Right cardiac atrium (tissue), 5 donors: ENCODE data around the gene MPPE1. TPM values are rescaled to one million over a fixed set of nuclear protein-coding genes. Genes with fewer than 3 reads are reported as not detected.

ENCODE experiments used
- ATAC-seq, 2 donors: fragments of 200-7000 bp; cut with Tn5 transposase; one replicate each; pipeline versions ENCODE4 v1.8.0 to v1.9.1; 2020; ENCODE audit warnings: moderate library complexity in 2 of 2, mild to moderate bottlenecking in 1 of 2
- DNase-seq, 3 donors: peaks; one replicate each; pipeline ENCODE4 v3.0.0-alpha.2; 2020
- H3K27ac ChIP-seq: one replicate; pipeline ENCODE4 v1.5.1; 2013; ENCODE audit warnings: mild to moderate bottlenecking, low read length, control low read depth, moderate library complexity
- H3K27me3 ChIP-seq: one replicate; pipeline ENCODE4 v1.6.1; 2013; ENCODE audit not compliant: control insufficient read depth, insufficient read depth
- H3K4me1 ChIP-seq: one replicate; pipeline ENCODE4 v1.6.1; 2013; ENCODE audit warnings: low read length; ENCODE audit not compliant: control insufficient read depth, insufficient read depth
- H3K4me3 ChIP-seq: one replicate; pipeline ENCODE4 v1.5.1; 2013; ENCODE audit warnings: low read length, control low read depth
- H3K9me3 ChIP-seq: one replicate; pipeline ENCODE4 v1.6.1; 2013; ENCODE audit warnings: low read length; ENCODE audit not compliant: control insufficient read depth
- WGBS: extraction: QIAGEN DNeasy Blood & Tissue Kit; methylation state at CpG from one replicate; pipeline ENCODE4 v1.1.7; 2013; 5-methylcytosine and 5-hydroxymethylcytosine counted together
- intact Hi-C, 4 donors: fragments of 100-400 bp; cut with DNase I; formaldehyde crosslinking; loops; one replicate each; pipeline versions ENCODE4 v1.11.0 to v1.14.0; 2022 to 2023
- polyA plus RNA-seq: library from polyadenylated mRNA; stranded (reverse); fragments of 200-250 nt; gene quantifications from one replicate; pipeline ENCODE4 v1.2.3, GENCODE V29; 2013
- total RNA-seq, 4 donors: library from RNA; stranded (reverse); fragmentation: NEBNext Ultra II Directional; extraction: Animal tissue kit (Norgen Biotek cat#: 25700); gene quantifications; one replicate each; pipeline ENCODE4 v1.2.1, GENCODE V29; 2021
- donor health status: healthy with polysubstance abuse.
- donor health status: DM: no; HTN: yes; CAD: no.
- donor health status: DM: no; HTN: no; CAD: no.
- donor health status: DM: no; HTN: yes; CAD: no; lungs with severe emphysema.
- donor health status: DM: yes; HTN: yes; CAD: no.

The MPPE1 gene
- total and polyA plus RNA-seq, 5 donors, result 20.7 to 40.6 (median 31.5) TPM

DNA sequence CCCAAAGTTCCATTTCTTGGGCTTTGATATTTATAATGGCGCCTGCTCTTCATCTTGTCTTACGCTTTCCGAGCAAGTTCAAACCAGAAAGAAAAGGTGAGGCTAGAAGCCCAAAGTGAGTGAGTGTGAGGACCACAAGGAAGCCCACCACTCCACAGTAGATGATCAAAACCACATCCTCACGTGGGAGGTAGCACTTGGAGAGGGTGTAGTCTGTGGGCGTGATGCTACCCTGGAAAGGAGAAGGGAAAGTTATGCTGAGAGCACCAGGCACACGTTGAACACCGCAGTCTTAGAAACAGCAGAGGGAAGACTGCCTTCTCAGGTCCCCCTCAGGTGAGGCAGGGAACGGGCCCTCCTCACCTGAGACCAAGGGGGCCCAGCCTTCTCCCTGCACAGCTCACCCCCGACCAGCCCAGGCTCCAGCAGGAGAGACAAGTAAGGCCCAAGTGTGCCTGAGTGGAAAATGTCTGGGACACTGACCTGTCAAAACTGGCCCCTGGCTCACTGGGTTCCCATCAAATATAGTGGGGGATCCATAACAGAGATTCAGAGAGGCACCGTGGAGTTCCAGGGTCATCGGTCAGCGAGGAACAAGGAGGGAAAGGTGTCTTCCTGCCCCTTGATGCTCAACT is 23.6 kb downstream of the MPPE1 start:
- no peak for ATAC-seq
- WGBS, result 89% methylated on average over 12 of the region's 12 CpGs
- intact Hi-C loops, result no loop called here

DNA sequence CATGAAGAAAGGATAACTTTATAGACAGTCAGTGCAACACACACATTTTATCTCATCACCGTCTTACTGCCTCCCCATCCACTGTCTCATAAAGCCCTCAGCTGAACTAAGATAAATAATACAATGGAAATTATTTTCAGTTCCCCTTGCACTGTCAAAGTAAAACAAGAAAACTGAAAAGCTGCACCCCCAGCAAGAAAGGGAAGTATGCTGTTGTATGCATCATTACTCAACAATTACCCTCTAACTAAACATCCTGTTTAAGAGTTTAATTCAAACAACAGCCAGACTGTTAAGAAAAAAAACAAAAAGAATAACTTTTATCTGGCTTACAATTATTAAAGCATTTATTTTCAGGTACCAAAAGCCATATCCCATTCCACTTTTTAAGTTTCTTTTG is 25.0 kb downstream of the MPPE1 start:
- WGBS, result 54% methylated on average over 1 of the region's 1 CpG
- intact Hi-C loops, result no loop called here
- DNase-seq (no peak), ATAC-seq (no peak)
- Histone ChIP-seq H3K4me3 (no peak overlapping the region), H3K27ac (no peak overlapping the region), H3K27me3 (no peaks in the 10 kb centered on the region), H3K9me3 (no peaks in the 10 kb centered on the region), H3K4me1 (no peaks in the 10 kb centered on the region)

More for the DNA sequence above, 23.6 kb downstream of the MPPE1 start:
- no peak for DNase-seq
- H3K9me3 ChIP-seq, result no peaks in the 10 kb centered on the region
- no peaks in the 10 kb centered on the region for H3K27me3 ChIP-seq
- H3K27ac ChIP-seq, result no peak overlapping the region
- no peaks in the 10 kb centered on the region for H3K4me1 ChIP-seq
- no peak overlapping the region for H3K4me3 ChIP-seq

DNA sequence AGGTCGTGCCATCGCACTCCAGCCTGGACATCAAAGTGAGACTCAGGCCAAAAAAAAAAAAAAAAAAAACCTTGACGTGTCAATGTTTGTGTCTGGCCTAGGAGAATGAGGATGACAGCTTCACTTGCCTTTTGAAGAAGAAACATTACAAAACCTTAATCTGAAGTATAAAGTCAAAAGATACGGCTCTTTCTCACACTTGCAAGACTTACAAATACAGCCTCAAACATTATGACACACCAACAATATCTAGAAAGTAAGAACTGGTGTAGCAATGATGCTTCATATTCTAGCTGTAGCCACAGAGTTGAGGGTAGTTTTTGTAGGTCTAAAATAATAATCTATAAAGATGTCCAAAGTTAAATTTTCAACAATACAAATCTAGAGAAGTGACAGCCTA is 25.5 kb downstream of the MPPE1 start:
- H3K4me3 ChIP-seq, result no peak overlapping the region
- no peaks in the 10 kb centered on the region for H3K9me3 ChIP-seq
- WGBS, result 54% methylated on average over 4 of the region's 4 CpGs
- DNase-seq (no peak), ATAC-seq (no peak)
- H3K4me1 ChIP-seq, result no peaks in the 10 kb centered on the region
- H3K27ac ChIP-seq, result no peak overlapping the region
- intact Hi-C loops, result no loop called here
- no peaks in the 10 kb centered on the region for H3K27me3 ChIP-seq

DNA sequence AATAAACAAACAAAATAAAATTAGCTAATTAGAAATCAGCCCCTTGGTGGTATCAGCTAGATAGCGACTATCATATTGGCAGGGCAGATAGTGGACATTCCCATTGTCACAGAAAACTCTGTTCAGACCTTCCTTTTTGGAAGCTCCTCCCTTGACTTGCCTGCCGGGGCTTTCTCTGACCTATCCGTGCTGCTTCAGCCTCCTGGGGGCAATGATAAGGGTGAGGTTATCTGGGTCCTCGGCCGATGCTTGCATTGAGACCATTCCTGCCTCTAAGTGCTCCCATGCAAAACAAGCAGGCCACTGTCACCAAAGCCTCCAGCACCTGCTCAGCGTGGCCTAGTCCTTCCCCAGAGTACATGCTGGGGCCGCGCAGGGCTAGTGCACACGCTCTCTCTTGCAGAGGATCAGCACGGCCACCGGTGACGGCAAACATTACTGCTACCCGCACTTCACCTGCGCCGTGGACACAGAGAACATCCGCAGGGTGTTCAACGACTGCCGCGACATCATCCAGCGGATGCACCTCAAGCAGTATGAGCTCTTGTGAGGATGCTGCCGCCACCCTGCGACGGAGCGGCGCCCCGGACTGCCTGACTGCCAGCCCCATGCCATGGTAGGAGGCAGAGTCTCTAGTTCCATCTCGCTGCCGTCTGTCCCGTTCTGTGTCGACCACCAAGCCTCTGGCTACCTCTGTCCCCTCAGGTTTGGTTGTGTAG is 27.4 kb downstream of the MPPE1 start:
- H3K4me1 ChIP-seq, result no peaks in the 10 kb centered on the region
- intact Hi-C loops, result no loop called here
- ATAC-seq (peak in 1 of 2 donors; percentile 24), DNase-seq (no peak)
- WGBS, result 83% methylated on average over 30 of the region's 30 CpGs
- no peak overlapping the region for H3K27ac ChIP-seq
- H3K9me3 ChIP-seq, result no peaks in the 10 kb centered on the region
- no peak overlapping the region for H3K4me3 ChIP-seq
- H3K27me3 ChIP-seq, result no peaks in the 10 kb centered on the region

DNA sequence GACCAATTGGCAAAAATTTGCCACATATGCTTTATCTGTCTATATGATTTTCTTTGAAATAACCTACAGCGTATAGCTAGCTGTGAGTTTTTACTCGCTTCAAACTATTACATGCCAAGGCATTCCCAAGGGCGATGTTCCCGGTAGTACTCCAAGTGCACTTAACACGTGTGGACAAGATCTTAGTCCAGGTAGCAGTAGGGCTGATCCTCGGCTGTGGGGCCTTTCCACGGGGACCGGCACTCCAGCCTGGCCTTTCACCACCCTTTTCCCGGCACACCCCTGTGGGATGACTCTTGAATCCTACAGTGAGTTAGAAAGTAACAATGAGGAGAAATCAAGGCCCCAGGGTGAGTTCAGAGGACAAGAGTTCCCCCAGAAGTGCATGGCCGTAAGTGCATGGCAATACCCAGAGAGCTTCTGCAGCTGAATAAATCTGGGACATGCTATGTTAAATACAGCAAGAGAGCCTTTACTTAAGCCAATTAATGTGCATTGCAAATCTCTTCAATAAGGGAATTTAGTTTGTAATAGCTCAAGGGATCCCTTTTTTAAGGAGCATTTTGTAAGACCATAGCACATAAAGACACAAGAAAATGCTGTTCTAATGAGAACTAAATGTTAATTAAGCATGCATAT is 30.5 kb downstream of the MPPE1 start:
- Histone ChIP-seq H3K9me3 (no peaks in the 10 kb centered on the region), H3K4me3 (no peak overlapping the region), H3K27ac (no peak overlapping the region), H3K27me3 (no peaks in the 10 kb centered on the region), H3K4me1 (no peaks in the 10 kb centered on the region)
- ATAC-seq (no peak), DNase-seq (no peak)
- intact Hi-C loops, result loop anchor here in 2 of 4 donors (10.0 kb wide), 2 partner anchors 143 to 223 kb away; no protein-coding TSS in a partner anchor
- 85% methylated on average over 10 of the region's 10 CpGs for WGBS

DNA sequence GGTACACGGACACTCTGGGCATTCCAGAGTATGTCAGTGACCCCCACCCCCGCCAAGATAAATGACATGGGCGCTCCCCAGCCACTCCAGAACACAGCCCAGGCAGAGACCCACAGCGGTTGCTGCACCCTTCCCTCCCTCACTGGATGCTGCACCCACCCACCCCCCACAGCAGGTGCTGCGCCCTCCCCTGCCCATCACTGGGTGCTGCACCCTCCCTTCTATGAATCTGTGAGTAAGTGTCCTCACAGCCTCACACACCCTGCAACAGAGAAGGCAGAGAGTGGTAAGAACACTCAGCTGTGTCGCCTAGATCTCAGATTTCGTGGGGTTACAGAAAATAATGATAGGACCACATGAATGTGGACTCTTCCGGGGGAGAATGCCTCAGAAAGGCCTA is 33.4 kb downstream of the MPPE1 start:
- DNase-seq, result no peak
- WGBS, result 86% methylated on average over 8 of the region's 8 CpGs
- H3K27ac ChIP-seq, result no peak overlapping the region
- ATAC-seq, result no peak
- intact Hi-C loops, result loop anchor here (5.0 to 10.0 kb wide), 3 partner anchors 140 to 220 kb away; no protein-coding TSS in a partner anchor
- H3K4me3 ChIP-seq, result no peak overlapping the region
- no peaks in the 10 kb centered on the region for H3K9me3 ChIP-seq
- H3K27me3 ChIP-seq, result no peaks in the 10 kb centered on the region
- H3K4me1 ChIP-seq, result no peaks in the 10 kb centered on the region

DNA sequence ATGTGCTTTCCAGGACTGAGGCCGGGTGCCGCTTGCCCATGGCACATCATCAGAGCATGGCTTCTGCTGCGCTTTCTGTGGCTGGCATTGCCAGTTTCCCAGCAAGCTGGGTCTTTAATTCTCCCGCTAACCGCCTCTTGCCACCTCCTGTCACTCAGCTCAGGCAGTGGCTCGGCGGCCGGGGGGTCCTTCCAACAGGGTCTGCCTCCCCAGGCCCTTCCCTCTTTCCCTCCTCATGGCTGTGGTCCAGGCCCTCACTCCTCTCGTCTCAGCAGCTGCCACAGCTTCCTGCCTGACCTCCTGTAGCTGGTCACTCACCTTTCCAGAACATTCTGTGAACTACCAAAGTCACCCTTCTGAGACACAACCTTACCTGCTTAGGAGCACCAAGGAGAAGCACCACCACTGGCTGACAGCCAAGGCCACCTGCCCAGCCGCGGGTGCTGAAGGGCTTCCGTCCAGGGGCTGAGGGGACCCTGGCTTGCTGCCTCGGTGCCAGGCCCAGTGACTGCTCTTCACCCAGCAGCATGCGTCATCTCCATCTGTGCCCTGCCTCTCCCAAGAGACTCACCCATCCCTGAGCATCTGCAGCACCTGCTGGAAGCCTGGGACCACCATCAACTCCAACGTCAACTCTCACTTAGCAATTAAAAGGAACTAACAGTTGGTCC is 34.3 kb downstream of the MPPE1 start:
- no peak overlapping the region for H3K4me3 ChIP-seq
- H3K27me3 ChIP-seq, result no peaks in the 10 kb centered on the region
- H3K9me3 ChIP-seq, result no peaks in the 10 kb centered on the region
- WGBS, result 82% methylated on average over 15 of the region's 15 CpGs
- no peak for DNase-seq
- no peaks in the 10 kb centered on the region for H3K4me1 ChIP-seq
- no peak for ATAC-seq
- intact Hi-C loops, result loop anchor here (5.0 to 10.0 kb wide), 3 partner anchors 139 to 219 kb away; no protein-coding TSS in a partner anchor
- H3K27ac ChIP-seq, result no peak overlapping the region

DNA sequence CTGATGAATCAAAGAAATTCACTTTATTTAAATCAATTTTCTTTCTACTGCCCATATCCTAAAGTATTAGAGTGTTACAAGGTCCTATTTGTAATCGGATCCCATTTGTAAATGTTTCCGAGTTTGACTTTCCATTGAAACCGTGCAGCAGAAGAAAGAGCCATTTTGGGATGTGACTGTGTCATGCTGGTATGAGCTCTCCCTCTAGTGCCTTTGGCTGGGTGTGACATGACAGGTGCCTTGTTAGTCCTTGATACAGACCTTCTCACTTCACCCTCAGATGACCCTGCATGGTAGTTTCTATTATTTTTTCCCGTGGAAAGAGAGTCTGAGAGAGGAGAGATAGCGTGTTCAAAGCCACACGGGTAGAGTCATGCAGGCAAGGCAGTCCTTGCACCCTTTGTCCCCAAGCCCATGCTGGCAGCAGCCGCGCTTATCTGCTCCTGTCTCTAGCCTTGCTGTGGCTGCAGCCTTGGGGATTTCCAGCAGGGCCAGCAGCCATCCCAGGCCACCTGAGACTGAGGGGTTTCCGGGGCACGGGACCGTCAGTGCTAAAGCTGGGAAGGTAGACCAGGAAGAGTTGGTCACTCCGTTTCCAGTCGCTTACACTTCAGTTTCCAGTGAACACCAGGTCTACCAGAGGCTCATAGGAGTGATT is 35.5 kb downstream of the MPPE1 start:
- H3K4me1 ChIP-seq, result no peaks in the 10 kb centered on the region
- no peaks in the 10 kb centered on the region for H3K27me3 ChIP-seq
- WGBS, result 50% methylated on average over 13 of the region's 13 CpGs
- intact Hi-C loops, result loop anchor here (5.0 to 10.0 kb wide), 3 partner anchors 138 to 218 kb away; no protein-coding TSS in a partner anchor
- H3K27ac ChIP-seq, result peak overlapping the region; percentile 9
- peak; percentile 87 to 90 for ATAC-seq
- H3K4me3 ChIP-seq, result no peak overlapping the region
- no peaks in the 10 kb centered on the region for H3K9me3 ChIP-seq
- no peak for DNase-seq

DNA sequence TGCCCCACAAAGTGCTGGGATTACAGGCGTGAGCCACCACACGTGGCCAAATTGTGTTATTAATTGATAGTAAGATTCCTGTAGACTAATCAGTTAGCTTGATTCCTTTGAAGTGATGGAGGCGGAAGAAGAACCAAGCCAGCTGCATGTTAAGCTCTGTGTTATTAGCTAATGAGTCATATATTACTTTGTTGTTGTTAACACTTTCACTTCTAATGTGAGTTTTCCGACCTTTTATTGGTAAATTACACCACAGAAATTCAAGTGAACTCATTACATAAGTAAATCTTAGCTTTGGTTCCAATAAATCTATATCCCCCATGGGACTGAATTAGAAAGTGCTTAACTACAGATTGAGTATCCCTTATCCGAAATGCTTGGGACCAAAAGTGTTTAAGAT is 36.6 kb downstream of the MPPE1 start:
- WGBS, result 63% methylated on average over 5 of the region's 5 CpGs
- Histone ChIP-seq H3K4me3 (no peak overlapping the region), H3K27me3 (no peaks in the 10 kb centered on the region), H3K27ac (no peak overlapping the region), H3K9me3 (no peaks in the 10 kb centered on the region), H3K4me1 (no peaks in the 10 kb centered on the region)
- intact Hi-C loops, result loop anchor here (5.0 to 10.0 kb wide), 3 partner anchors 137 to 217 kb away; no protein-coding TSS in a partner anchor
- ATAC-seq (no peak), DNase-seq (no peak)

DNA sequence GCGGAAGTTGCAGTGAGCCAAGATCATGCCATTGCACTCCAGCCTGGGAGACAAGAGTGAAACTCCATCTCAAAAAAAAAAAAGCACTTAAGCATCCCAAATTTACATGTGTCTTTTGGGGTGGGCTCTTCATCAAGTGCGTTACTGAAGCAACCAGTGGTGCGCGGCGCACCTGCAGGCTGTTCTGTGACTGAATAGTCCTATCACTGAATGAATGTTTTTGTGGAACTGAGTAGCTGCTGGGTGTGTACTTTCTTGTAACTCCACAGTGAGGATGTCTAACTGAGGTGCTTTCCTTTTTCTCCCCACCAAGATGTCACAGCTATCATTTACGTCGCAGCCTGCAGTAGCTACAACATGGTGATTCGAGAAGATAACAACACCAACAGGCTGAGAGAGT is 39.9 kb downstream of the MPPE1 start:
- 92% methylated on average over 8 of the region's 8 CpGs for WGBS
- Histone ChIP-seq H3K4me3 (no peak overlapping the region), H3K27ac (no peak overlapping the region), H3K4me1 (no peaks in the 10 kb centered on the region), H3K27me3 (no peaks in the 10 kb centered on the region), H3K9me3 (no peaks in the 10 kb centered on the region)
- no peak for DNase-seq
- intact Hi-C loops, result no loop called here
- ATAC-seq, result no peak
